Esophagus squamous epithelium (tissue), 4 donors: ENCODE results near the gene KRABD2.

ENCODE experiments used
- POLR2A ChIP-seq, 4 donors: fragments of 450-650 bp; IDR thresholded peaks; one replicate each; pipeline ENCODE4 v1.6.1; 2017; ENCODE audit warnings: antibody characterized with exemption in 4 of 4, mild to moderate bottlenecking in 4 of 4, moderate library complexity in 3 of 4
- TF ChIP-seq, protein P1 (sequence below), 6 experiments: fragments of 450-650 bp in 4 of 6; fragments of 200-600 bp in 2 of 6; sonication (generic) in 2 of 6; IDR thresholded peaks; one replicate each; pipeline ENCODE4 v1.5.1; 2016 to 2019; ENCODE audit warnings: antibody characterized with exemption in 6 of 6, mild to moderate bottlenecking in 4 of 6, moderate library complexity in 4 of 6

DNA sequence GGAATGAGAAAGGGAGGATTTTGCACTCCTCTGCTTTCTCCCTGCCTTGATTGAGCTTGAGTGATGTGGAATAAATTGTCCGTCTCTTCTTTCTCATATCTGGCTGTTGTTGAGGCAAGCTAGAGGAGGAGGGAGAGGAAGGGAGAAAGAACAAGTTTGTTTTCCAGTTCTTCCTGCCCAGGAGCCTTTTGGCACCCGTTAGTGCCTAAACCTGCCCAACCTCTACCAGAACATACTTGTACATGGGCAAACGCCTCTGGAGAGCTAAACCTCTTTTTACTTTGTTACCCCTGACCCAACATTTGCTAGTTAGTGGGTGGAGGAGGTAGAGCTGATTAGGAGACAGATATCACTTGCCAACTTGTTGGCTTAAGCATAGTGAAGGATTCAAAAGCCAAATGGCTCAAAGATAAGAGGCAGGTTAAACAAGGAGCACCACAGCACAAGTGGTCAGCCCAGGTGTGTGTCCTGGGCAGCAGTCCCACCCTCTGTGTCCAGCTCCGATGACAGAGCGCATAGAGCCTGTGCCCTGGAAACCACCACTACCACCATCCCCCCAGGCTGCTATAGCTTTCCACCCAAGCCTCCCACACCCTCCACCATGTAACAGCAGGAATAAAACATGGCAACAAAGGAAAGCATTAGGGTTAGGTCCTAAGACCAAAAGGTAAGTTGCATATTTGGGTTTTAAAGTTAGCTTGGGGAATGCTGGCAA lies 30.4 kb downstream of the KRABD2 start:
- TF ChIP-seq, protein P1, sequence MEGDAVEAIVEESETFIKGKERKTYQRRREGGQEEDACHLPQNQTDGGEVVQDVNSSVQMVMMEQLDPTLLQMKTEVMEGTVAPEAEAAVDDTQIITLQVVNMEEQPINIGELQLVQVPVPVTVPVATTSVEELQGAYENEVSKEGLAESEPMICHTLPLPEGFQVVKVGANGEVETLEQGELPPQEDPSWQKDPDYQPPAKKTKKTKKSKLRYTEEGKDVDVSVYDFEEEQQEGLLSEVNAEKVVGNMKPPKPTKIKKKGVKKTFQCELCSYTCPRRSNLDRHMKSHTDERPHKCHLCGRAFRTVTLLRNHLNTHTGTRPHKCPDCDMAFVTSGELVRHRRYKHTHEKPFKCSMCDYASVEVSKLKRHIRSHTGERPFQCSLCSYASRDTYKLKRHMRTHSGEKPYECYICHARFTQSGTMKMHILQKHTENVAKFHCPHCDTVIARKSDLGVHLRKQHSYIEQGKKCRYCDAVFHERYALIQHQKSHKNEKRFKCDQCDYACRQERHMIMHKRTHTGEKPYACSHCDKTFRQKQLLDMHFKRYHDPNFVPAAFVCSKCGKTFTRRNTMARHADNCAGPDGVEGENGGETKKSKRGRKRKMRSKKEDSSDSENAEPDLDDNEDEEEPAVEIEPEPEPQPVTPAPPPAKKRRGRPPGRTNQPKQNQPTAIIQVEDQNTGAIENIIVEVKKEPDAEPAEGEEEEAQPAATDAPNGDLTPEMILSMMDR (IDR thresholded peaks at IDR 0.05): no peak
- no peak for TF ChIP-seq POLR2A (IDR thresholded peaks at IDR 0.05)
